Duodenal mucosa (tissue), 2 donors: Measurements from ENCODE around the gene GLIS1.

Source experiments
- H3K27ac ChIP-seq: one replicate; pipeline ENCODE4 v1.7.0; 2013; ENCODE audit warnings: low read depth, low read length
- H3K27me3 ChIP-seq, 2 donors: one replicate each; pipeline ENCODE4 v1.7.0; 2013; ENCODE audit warnings: low read length in 2 of 2, control low read depth in 1 of 2; ENCODE audit not compliant: insufficient read depth in 2 of 2, control insufficient read depth in 1 of 2
- H3K36me3 ChIP-seq, 2 donors: one replicate each; pipeline ENCODE4 v1.7.0; 2013; ENCODE audit warnings: low read length in 2 of 2, control low read depth in 1 of 2; ENCODE audit not compliant: insufficient read depth in 2 of 2, control insufficient read depth in 1 of 2
- H3K4me1 ChIP-seq, 2 donors: one replicate each; pipeline ENCODE4 v1.7.0; 2013; ENCODE audit warnings: low read length in 2 of 2, control low read depth in 1 of 2; ENCODE audit not compliant: insufficient read depth in 2 of 2, control insufficient read depth in 1 of 2
- H3K4me3 ChIP-seq, 2 donors: one replicate each; pipeline ENCODE4 v1.7.0; 2013; ENCODE audit warnings: low read length in 2 of 2, low read depth in 1 of 2
- H3K9ac ChIP-seq, 2 donors: one replicate each; pipeline ENCODE4 v1.7.0; 2013; ENCODE audit warnings: low read length in 2 of 2, low read depth in 1 of 2
- H3K9me3 ChIP-seq, 2 donors: one replicate each; pipeline ENCODE4 v1.7.0; 2013; ENCODE audit warnings: low read length in 2 of 2, control low read depth in 1 of 2; ENCODE audit not compliant: control insufficient read depth in 1 of 2

GLIS1 gene

GRCh38 chr1:53480678-53481077 lies 258.3 kb downstream of the GLIS1 start:
- Histone ChIP-seq H3K9ac (no peak overlapping the region), H3K27ac (no peak overlapping the region), H3K36me3 (no peaks in the 10 kb centered on the region), H3K4me3 (no peak overlapping the region), H3K9me3 (no peaks in the 10 kb centered on the region), H3K4me1 (no peaks in the 10 kb centered on the region), H3K27me3 (peaks cover 2% of the 10 kb centered on the region in 2 donors)

- Histone ChIP-seq H3K36me3 (no peaks in the 10 kb centered on the region), H3K27me3 (no peaks in the 10 kb centered on the region), H3K4me1 (no peaks in the 10 kb centered on the region), H3K4me3 (no peak overlapping the region), H3K9me3 (no peaks in the 10 kb centered on the region), H3K27ac (no peak overlapping the region), H3K9ac (no peak overlapping the region)
Measured at GRCh38 chr1:53478502-53478818, 260.5 kb downstream of the GLIS1 start.

- no peaks in the 10 kb centered on the region for H3K9me3 ChIP-seq
- no peaks in the 10 kb centered on the region for H3K4me1 ChIP-seq
- H3K4me3 ChIP-seq, result no peak overlapping the region
- no peak overlapping the region for H3K27ac ChIP-seq
- H3K9ac ChIP-seq, result no peak overlapping the region
- H3K36me3 ChIP-seq, result no peaks in the 10 kb centered on the region
- H3K27me3 ChIP-seq, result no peaks in the 10 kb centered on the region
Measured at GRCh38 chr1:53477651-53478501, 261.1 kb downstream of the GLIS1 start.

- no peaks in the 10 kb centered on the region for H3K36me3 ChIP-seq
- H3K9ac ChIP-seq, result no peak overlapping the region
- H3K9me3 ChIP-seq, result no peaks in the 10 kb centered on the region
- H3K27me3 ChIP-seq, result no peaks in the 10 kb centered on the region
- H3K4me3 ChIP-seq, result no peak overlapping the region
- no peak overlapping the region for H3K27ac ChIP-seq
- no peaks in the 10 kb centered on the region for H3K4me1 ChIP-seq
Measured at GRCh38 chr1:53476579-53476978, 262.4 kb downstream of the GLIS1 start.

GRCh38 chr1:53475664-53476063 lies 263.3 kb downstream of the GLIS1 start:
- Histone ChIP-seq H3K27ac (no peak overlapping the region), H3K9ac (no peak overlapping the region), H3K27me3 (no peaks in the 10 kb centered on the region), H3K4me1 (no peaks in the 10 kb centered on the region), H3K4me3 (no peak overlapping the region), H3K9me3 (no peaks in the 10 kb centered on the region), H3K36me3 (no peaks in the 10 kb centered on the region)

GRCh38 chr1:53473463-53473862 lies 265.5 kb downstream of the GLIS1 start:
- Histone ChIP-seq H3K4me1 (no peaks in the 10 kb centered on the region), H3K36me3 (no peaks in the 10 kb centered on the region), H3K4me3 (no peak overlapping the region), H3K9ac (no peak overlapping the region), H3K27ac (no peak overlapping the region), H3K9me3 (no peaks in the 10 kb centered on the region), H3K27me3 (no peaks in the 10 kb centered on the region)

- no peak overlapping the region for H3K9ac ChIP-seq
- no peaks in the 10 kb centered on the region for H3K4me1 ChIP-seq
- no peak overlapping the region for H3K4me3 ChIP-seq
- H3K27me3 ChIP-seq, result no peaks in the 10 kb centered on the region
- no peaks in the 10 kb centered on the region for H3K36me3 ChIP-seq
- no peaks in the 10 kb centered on the region for H3K9me3 ChIP-seq
- H3K27ac ChIP-seq, result no peak overlapping the region
Measured at GRCh38 chr1:53471000-53471399, 268.0 kb downstream of the GLIS1 start.

- Histone ChIP-seq H3K9ac (no peak overlapping the region), H3K27ac (no peak overlapping the region), H3K4me3 (no peak overlapping the region), H3K36me3 (no peaks in the 10 kb centered on the region), H3K27me3 (no peaks in the 10 kb centered on the region), H3K9me3 (no peaks in the 10 kb centered on the region), H3K4me1 (no peaks in the 10 kb centered on the region)
Measured at GRCh38 chr1:53470584-53470983, 268.4 kb downstream of the GLIS1 start.

- Histone ChIP-seq H3K4me3 (no peak overlapping the region), H3K9me3 (no peaks in the 10 kb centered on the region), H3K9ac (no peak overlapping the region)
Measured at GRCh38 chr1:53470155-53470554, 268.8 kb downstream of the GLIS1 start.

GRCh38 chr1:53469373-53469772 lies 269.6 kb downstream of the GLIS1 start:
- no peaks in the 10 kb centered on the region for H3K4me1 ChIP-seq
- no peak overlapping the region for H3K4me3 ChIP-seq
- H3K27me3 ChIP-seq, result no peaks in the 10 kb centered on the region
- no peak overlapping the region for H3K27ac ChIP-seq
- H3K9ac ChIP-seq, result no peak overlapping the region
- no peaks in the 10 kb centered on the region for H3K9me3 ChIP-seq
- H3K36me3 ChIP-seq, result no peaks in the 10 kb centered on the region

More at GRCh38 chr1:53470155-53470554, 268.8 kb downstream of the GLIS1 start:
- no peaks in the 10 kb centered on the region for H3K4me1 ChIP-seq
- no peak overlapping the region for H3K27ac ChIP-seq
- no peaks in the 10 kb centered on the region for H3K27me3 ChIP-seq
- H3K36me3 ChIP-seq, result no peaks in the 10 kb centered on the region
